ENCODE results near the gene CYP20A1. TPM values are rescaled to one million over a fixed set of nuclear protein-coding genes. Genes with fewer than 3 reads are reported as not detected.

The CYP20A1 gene
- total RNA-seq, 1 experiment from 2014 or later, result 15.0 TPM

DNA sequence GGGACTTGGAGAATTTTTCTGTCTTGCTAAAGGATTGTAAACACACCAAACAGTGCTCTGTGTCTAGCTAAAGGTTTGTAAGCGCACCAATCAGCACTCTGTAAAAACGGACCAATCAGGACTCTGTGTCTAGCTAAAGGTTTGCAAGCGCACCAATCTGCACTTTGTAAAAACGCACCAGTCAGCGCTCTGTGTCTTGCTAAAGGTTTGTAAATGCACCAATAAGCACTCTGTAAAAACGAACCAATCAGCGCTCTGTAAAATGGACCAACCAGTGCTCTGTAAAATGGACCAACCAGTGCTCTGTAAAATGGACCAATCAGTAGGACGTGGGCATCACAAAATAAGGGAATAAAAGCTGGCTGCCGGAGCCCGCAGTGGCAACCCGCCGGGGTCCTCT, 105.8 kb downstream of the CYP20A1 start:
- no peak for DNase-seq (ENCODE audit: low spot score)
- in situ Hi-C loops (cut with HindIII; ENCODE audit: low sequenced_read_pairs), result no loop called here

DNA sequence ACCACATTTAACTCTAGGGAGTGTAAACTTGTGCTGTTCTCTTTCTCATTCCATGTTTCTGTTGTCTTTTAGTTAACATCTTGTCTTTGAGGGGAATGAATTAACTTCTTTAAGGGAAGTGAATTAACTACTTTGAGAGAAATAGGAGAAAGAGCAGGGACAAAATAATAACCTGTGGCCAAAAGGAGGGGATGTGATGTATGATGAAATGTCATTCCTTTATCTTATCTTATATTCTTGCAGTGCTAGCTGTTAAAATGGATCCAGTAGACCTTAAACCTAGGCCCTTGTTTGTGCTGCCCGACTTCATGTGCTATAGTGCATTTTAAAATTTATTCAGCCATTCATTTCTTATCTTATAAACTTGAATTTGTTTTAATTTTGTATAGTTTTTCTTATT, 107.8 kb downstream of the CYP20A1 start:
- no peak for DNase-seq (ENCODE audit: low spot score)
- in situ Hi-C loops (cut with HindIII; ENCODE audit: low sequenced_read_pairs), result no loop called here

DNA sequence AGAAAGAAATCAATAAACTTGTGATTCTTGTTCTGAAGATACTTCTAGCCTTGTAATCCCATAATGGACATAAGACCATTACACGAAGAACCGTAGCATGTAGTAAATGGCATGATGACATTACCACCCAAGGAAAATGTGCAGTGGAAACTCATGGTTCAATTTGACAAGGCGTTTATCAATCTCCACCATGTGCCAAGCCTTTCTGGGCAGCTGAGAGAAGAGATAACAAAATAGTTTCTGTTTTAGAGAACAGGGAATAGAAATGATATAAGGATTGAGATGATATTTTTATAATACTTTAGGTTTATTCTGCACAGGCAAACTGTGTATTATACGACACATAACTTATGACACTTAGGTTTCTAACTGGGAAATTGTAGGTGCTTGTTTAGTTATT, 108.6 kb downstream of the CYP20A1 start:
- in situ Hi-C loops (cut with HindIII; ENCODE audit: low sequenced_read_pairs), result no loop called here
- DNase-seq (ENCODE audit: low spot score), result no peak

DNA sequence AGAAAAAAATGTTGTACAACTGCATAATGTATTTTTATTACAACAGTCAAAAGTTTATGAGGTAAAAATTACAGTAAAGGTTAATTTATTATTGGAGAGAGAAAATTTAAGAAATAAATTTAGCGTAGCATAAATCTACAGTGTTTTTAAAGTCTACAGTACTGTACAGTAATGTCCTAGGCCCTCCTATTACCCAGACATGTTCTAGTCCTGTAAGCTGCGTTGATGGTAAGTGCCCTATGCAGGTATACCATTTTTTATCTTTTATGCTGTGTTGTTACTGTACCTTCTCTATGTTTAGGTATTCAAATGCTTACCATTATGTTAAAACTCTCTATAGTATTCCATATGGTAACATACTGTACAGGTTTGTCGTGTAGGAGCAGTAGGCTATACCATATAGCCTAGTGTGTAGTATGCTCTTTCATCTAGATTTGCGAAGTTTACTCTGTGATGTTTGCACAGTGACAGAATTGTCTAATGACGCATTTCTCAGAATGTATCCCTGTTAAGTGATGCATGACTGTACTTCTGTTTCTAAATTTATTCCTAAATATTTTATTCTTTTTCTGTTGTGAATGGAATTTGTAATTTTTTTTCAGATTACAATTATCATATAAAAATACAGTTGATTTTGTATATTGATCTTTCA, 113.9 kb downstream of the CYP20A1 start:
- DNase-seq (ENCODE audit: low spot score), result no peak
- in situ Hi-C loops (cut with HindIII; ENCODE audit: low sequenced_read_pairs), result no loop called here

DNA sequence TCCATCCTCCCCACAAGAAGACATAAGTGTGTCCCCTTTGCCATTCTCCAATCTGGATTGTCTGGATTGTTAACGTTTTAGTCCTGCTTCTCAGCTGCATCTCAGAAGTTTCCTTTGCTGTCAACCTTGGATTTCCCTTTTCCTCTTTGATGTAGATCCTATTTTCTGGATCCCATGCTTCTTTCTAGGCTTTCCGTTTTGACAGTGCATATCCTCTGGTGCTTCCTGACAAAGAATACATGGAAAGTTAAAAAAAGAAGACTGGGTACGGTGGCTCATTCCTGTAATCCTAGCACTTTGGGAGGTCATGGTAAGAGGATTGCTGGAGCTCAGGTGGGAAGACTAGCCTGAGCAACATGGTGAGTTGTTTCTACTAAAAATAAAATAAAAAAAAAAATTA, 116.1 kb downstream of the CYP20A1 start:
- in situ Hi-C loops (cut with HindIII; ENCODE audit: low sequenced_read_pairs), result no loop called here
- no peak for DNase-seq (ENCODE audit: low spot score)

Other genes with a start within 250 kb of the CYP20A1 start
- gene NBEAL1, start 224.1 kb upstream of the CYP20A1 start, total RNA-seq (2014; rRNA removed; shearing (Covaris generic)), result 7.8 and 8.0 TPM in 2 replicates
- gene ABI2, start 89.4 kb downstream of the CYP20A1 start, total RNA-seq (2014; rRNA removed; shearing (Covaris generic)), result 44.4 and 54.2 TPM in 2 replicates

Data from G401 (cell line).